Activated naive CD8-positive, alpha-beta T cell treated with anti-CD3 and anti-CD28 coated beads for 36 hours (primary cell): ENCODE measurements around the gene CADM2. TPM values are rescaled to one million over a fixed set of nuclear protein-coding genes. Genes with fewer than 3 reads are reported as not detected.
"Not testable (repeated sequence)": the region's sequence is repeated elsewhere in the genome, so short reads cannot be mapped to it uniquely, and the experiment has no call there.

Experiments used
- DNase-seq: peaks from one replicate; pipeline ENCODE4 v3.0.0; 2021
- H3K27ac Mint-ChIP-seq: one replicate; pipeline ENCODE4 v1.8.0; 2022; ENCODE audit warnings: mild to moderate bottlenecking, moderate library complexity, mixed read lengths
- H3K27me3 Mint-ChIP-seq: one replicate; pipeline ENCODE4 v1.8.0; 2022; ENCODE audit warnings: mild to moderate bottlenecking, mixed read lengths
- H3K36me3 Mint-ChIP-seq: one replicate; pipeline ENCODE4 v1.8.0; 2021; ENCODE audit warnings: mild to moderate bottlenecking, mixed read lengths
- H3K4me1 Mint-ChIP-seq: one replicate; pipeline ENCODE4 v1.8.0; 2021; ENCODE audit warnings: mixed read lengths
- H3K4me3 Mint-ChIP-seq: one replicate; pipeline ENCODE4 v1.8.0; 2022; ENCODE audit warnings: mild to moderate bottlenecking, moderate library complexity, mixed read lengths
- H3K9me3 Mint-ChIP-seq: one replicate; pipeline ENCODE4 v1.8.0; 2022; ENCODE audit warnings: mixed read lengths
- total RNA-seq, 2 experiments: library from RNA; stranded (reverse); gene quantifications; one replicate each; pipeline ENCODE4 v1.2.3, GENCODE V29; 2021

CADM2 gene
- total RNA-seq, 2 experiments from 2014 or later = 0.21 to 0.40 TPM

DNA sequence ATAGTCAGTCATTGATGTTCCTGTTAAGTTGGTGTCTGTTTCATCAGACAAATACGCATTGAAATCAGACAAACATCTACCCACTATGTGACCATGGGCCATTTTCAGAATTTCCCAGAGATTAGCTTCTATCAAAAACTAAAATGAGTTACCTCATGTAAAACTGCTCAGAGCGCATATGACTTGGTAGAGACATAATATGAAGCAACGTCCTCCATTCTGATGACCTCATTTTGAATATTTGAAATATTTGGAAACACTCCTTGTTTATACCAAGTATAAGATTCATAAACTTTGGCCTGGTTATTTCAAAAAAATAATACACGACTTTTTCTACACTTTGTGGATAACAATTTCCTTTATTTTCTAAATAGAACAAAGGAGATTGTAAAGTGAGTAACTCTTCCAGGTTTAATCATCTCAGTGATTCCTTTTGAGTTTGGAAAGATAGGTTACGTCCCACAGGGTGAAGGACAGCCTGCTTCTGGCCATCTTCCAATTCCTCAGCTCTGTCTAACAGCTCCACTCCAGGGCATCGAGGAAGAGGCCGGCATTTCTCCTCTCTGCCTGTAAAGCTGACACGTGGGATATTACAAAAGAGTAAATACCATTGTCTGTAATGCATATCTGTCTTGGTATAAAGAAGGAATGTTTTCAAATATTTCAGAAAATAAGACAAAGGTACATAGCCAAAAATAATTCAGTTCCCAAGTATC is 122.6 kb downstream of the CADM2 start:
- no peak overlapping the region for H3K4me3 Mint-ChIP-seq
- peaks cover 1% of the 10 kb centered on the region for H3K9me3 Mint-ChIP-seq
- H3K4me1 Mint-ChIP-seq = no peaks in the 10 kb centered on the region
- DNase-seq = no peak
- H3K27me3 Mint-ChIP-seq = no peaks in the 10 kb centered on the region
- H3K36me3 Mint-ChIP-seq = no peaks in the 10 kb centered on the region
- no peak overlapping the region for H3K27ac Mint-ChIP-seq

DNA sequence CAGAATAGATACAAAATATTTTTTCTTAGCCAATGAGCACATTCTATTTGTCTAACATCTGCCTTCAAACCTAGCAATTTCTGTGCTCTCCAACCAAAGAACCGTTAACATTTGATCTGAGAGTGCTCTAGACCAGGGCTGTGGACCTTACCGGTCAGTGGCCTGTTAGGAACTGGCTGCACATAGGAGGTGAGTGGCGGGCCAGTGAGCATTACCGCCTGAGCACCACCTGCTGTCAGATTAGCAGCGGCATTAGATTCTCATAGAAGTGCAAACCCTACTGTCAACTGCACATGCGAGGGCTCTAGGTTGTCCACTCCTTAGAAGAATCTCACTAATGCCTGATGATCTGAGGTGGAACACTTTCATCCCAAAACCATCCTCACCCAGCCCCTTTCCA is 131.7 kb downstream of the CADM2 start:
- no peak for DNase-seq
- H3K4me1 Mint-ChIP-seq = no peaks in the 10 kb centered on the region
- H3K27me3 Mint-ChIP-seq = no peaks in the 10 kb centered on the region
- H3K4me3 Mint-ChIP-seq = no peak overlapping the region
- no peak overlapping the region for H3K27ac Mint-ChIP-seq
- peaks cover 2% of the 10 kb centered on the region for H3K9me3 Mint-ChIP-seq
- H3K36me3 Mint-ChIP-seq = no peaks in the 10 kb centered on the region

DNA sequence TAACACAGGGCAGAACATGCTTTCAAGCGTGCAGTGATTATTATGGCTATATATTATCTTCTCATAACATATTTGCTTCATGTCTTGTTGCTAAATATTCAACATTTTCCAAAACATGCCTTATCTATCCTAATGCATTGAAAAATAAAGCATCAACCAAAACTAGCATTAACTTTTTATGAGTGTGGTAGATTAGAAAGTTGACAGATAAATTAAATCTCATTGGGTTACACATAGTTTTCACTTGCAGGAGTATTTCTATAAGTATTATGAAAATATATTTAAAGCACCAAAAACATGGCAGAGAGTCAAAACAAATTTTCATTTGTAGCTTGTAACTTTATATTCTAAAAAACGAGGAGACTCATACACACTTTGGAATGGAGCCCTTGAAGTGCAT is 141.5 kb downstream of the CADM2 start:
- DNase-seq = no peak
- H3K36me3 Mint-ChIP-seq = no peaks in the 10 kb centered on the region
- no peak overlapping the region for H3K27ac Mint-ChIP-seq
- no peak overlapping the region for H3K4me3 Mint-ChIP-seq
- H3K4me1 Mint-ChIP-seq = no peaks in the 10 kb centered on the region
- H3K27me3 Mint-ChIP-seq = no peaks in the 10 kb centered on the region
- H3K9me3 Mint-ChIP-seq = peaks cover 1% of the 10 kb centered on the region

DNA sequence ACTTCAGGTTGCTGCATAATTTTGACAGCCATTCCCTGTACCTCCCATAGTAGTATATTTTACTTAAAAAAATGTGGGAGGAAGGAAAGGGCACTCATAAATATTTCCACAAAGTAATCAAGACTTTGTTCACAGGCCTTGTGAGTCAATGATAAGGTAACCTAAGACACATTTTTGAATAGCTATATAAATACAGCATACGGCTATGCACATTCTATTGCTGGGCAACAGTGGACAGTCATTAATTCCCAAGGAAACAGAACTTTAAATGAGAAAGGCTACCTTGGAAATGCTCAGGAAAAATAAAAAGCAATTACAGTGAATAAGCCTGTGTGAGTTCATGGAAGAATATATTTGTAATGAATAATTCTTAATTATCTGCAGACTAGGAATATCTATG is 144.0 kb downstream of the CADM2 start:
- Mint-ChIP-seq H3K9me3 (peaks cover 1% of the 10 kb centered on the region), H3K4me1 (no peaks in the 10 kb centered on the region), H3K27ac (no peak overlapping the region), H3K4me3 (no peak overlapping the region), H3K27me3 (no peaks in the 10 kb centered on the region), H3K36me3 (no peaks in the 10 kb centered on the region)
- no peak for DNase-seq

DNA sequence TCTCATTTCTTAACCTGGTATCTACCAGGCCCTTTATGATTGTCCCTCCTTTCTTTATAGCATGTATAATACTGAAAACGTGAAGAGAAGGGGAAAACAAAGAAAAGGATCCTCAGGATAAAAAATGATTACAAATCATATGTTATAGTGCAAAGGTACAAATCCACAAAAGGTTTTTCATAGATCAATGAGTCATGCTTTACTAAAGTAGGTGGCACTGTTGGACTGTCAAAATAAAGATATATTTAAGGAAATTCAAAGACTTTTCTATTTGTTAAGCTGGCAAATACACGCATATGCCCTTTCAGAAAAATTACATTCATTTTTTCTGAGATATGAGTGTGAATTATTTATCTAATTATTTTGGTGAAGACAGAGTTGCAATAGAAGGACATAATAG is 151.6 kb downstream of the CADM2 start:
- no peak overlapping the region for H3K4me3 Mint-ChIP-seq
- no peaks in the 10 kb centered on the region for H3K27me3 Mint-ChIP-seq
- H3K27ac Mint-ChIP-seq = no peak overlapping the region
- no peaks in the 10 kb centered on the region for H3K36me3 Mint-ChIP-seq
- no peaks in the 10 kb centered on the region for H3K9me3 Mint-ChIP-seq
- DNase-seq = no peak
- H3K4me1 Mint-ChIP-seq = no peaks in the 10 kb centered on the region

DNA sequence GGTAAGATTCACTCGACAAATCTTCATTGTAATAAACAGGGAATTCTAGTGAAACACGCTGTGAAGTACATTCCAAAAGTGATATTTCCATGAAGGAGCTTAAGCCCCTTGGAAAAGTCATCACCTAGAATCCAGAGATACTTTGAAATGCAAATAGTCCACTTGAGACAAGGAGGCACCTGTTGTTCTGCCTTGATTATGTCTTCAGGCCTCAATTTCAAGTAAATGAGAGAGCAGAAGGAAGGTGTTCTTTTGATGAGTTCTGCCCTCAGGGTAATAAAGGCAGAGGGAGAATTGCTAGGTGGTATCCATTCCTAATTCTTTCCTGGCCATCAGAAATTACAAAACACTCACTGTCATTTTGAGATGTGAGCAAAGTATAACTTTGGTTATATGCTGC is 162.1 kb downstream of the CADM2 start:
- H3K9me3 Mint-ChIP-seq = peaks cover 4% of the 10 kb centered on the region
- H3K27ac Mint-ChIP-seq = no peak overlapping the region
- no peaks in the 10 kb centered on the region for H3K4me1 Mint-ChIP-seq
- H3K36me3 Mint-ChIP-seq = no peaks in the 10 kb centered on the region
- no peak for DNase-seq
- H3K4me3 Mint-ChIP-seq = no peak overlapping the region
- H3K27me3 Mint-ChIP-seq = no peaks in the 10 kb centered on the region

DNA sequence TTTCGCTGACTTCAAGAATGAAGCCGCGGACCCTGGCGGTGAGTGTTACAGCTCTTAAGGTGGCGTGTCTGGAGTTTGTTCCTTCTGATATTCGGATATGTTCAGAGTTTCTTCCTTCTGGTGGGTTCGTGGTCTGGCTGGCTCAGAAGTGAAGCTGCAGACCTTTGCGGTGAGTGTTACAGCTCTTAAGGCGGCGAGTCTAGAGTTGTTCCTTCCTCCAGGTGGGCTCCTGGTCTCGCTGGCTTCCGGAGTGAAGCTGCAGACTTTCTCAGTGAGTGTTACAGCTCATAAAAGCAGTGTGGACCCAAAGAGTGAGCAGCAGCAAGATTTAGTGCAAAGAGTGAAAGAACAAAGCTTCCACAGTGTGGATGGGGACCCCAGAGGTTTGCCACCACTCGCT is 174.1 kb downstream of the CADM2 start:
- DNase-seq, H3K27me3 Mint-ChIP-seq, H3K4me3 Mint-ChIP-seq, H3K27ac Mint-ChIP-seq, H3K9me3 Mint-ChIP-seq, H3K36me3 Mint-ChIP-seq, H3K4me1 Mint-ChIP-seq: not testable (repeated sequence)

DNA sequence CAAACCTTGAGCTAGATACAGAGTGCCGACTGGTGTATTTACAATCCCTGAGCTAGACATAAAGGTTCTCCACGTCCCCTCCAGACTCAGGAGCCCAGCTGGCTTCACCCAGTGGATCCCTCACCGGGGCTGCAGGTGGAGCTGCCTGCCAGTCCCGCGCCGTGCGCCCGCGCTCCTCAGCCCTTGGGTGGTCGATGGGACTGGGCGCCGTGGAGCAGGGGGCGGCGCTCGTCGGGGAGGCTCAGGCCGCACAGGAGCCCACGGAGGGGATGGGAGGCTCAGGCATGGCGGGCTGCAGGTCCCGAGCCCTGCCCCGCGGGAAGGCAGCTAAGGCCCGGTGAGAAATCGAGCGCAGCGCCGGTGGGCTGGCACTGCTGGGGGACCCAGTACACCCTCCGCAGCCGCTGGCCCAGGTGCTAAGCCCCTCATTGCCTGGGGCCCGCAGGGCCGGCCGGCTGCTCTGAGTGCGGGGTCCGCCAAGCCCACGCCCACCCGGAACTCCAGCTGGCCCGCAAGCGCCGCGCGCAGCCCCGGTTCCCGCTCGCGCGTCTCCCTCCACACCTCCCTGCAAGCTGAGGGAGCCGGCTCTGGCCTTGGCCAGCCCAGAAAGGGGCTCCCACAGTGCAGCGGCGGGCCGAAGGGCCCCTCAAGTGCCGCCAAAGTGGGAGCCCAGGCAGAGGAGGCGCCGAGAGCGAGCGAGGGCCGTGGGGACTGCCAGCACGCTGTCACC is 175.1 kb downstream of the CADM2 start:
- H3K27ac Mint-ChIP-seq, DNase-seq, H3K4me1 Mint-ChIP-seq, H3K4me3 Mint-ChIP-seq, H3K27me3 Mint-ChIP-seq, H3K9me3 Mint-ChIP-seq, H3K36me3 Mint-ChIP-seq: not testable (repeated sequence)

DNA sequence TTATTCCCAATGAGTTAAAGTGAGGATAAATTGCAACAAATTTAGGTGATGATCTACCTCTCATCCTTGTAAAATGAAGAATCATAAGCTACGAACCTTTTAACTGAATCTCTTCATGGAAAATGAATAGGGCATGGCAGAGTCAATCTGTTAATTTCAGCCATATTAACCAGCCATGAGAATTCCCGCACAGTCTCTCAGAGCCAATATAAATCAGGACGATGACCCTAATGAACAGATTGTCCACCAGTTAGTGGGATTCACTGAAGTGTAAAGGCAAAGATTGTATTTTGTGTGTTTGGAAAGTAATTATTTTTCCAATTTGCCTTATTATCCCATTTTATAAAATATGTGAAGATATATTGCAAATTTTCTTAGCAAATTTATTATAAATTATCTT is 183.8 kb downstream of the CADM2 start:
- no peaks in the 10 kb centered on the region for H3K9me3 Mint-ChIP-seq
- no peak overlapping the region for H3K4me3 Mint-ChIP-seq
- no peaks in the 10 kb centered on the region for H3K4me1 Mint-ChIP-seq
- DNase-seq = no peak
- no peaks in the 10 kb centered on the region for H3K36me3 Mint-ChIP-seq
- H3K27me3 Mint-ChIP-seq = no peaks in the 10 kb centered on the region
- H3K27ac Mint-ChIP-seq = no peak overlapping the region

DNA sequence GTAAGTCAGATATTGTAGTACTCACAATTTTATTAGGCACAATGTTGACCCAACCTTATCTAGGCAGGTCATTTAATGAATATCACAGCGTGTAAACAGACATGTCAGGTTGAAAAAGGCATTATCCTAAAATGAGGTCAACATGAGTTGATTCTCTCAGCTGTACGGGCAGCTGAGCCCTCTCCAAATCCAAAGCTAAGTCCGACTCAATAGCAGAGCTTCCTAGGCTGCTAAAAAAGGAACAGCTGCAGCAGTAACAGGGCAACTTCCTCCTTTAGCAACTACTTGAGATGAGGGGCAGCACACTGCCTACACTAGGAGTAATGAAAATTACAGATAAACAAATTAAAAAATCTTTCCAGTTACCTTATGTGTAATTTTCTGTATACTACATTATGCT is 189.2 kb downstream of the CADM2 start:
- no peaks in the 10 kb centered on the region for H3K27me3 Mint-ChIP-seq
- H3K4me1 Mint-ChIP-seq = no peaks in the 10 kb centered on the region
- H3K27ac Mint-ChIP-seq = no peak overlapping the region
- no peak overlapping the region for H3K4me3 Mint-ChIP-seq
- no peak for DNase-seq
- H3K36me3 Mint-ChIP-seq = no peaks in the 10 kb centered on the region
- H3K9me3 Mint-ChIP-seq = no peaks in the 10 kb centered on the region

DNA sequence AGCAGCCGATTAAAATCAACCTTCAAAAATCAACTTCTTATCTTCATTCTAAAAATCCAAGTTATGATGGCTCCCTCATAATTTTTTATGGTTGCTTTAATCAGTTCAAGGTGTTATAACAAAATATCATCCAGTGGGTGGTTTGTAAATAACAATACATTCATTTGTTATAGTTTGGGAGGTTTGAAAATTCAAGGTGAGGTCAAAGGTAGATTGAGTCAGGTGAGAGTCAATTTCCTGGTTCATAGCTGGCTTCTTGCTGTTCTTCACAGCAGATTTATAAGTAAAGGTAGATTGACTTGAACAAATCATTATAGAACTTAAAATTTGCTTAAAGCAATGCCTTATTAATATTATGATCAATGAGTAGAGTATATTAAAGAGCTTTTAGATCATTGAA is 192.8 kb downstream of the CADM2 start:
- no peak overlapping the region for H3K4me3 Mint-ChIP-seq
- no peaks in the 10 kb centered on the region for H3K27me3 Mint-ChIP-seq
- no peak overlapping the region for H3K27ac Mint-ChIP-seq
- no peaks in the 10 kb centered on the region for H3K4me1 Mint-ChIP-seq
- H3K36me3 Mint-ChIP-seq = no peaks in the 10 kb centered on the region
- H3K9me3 Mint-ChIP-seq = peaks cover 2% of the 10 kb centered on the region
- no peak for DNase-seq

DNA sequence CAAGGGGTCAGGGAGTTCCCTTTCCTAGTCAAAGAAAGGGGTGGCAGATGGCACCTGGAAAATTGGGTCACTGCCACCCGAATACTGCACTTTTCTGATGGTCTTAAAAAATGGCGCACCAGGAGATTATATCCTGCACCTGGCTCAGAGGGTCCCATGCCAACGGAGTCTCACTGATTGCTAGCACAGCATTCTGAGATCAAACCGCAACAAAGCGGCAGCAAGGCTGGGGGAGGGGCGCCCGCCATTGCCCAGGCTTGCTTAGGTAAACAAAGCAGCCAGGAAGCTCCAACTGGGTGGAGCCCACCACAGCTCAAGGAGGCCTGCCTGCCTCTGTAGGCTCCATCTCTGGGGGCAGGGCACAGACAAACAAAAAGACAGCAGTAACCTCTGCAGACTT is 194.5 kb downstream of the CADM2 start:
- not testable (repeated sequence) for DNase-seq, H3K9me3 Mint-ChIP-seq, H3K27me3 Mint-ChIP-seq, H3K4me3 Mint-ChIP-seq, H3K4me1 Mint-ChIP-seq, H3K27ac Mint-ChIP-seq, H3K36me3 Mint-ChIP-seq

DNA sequence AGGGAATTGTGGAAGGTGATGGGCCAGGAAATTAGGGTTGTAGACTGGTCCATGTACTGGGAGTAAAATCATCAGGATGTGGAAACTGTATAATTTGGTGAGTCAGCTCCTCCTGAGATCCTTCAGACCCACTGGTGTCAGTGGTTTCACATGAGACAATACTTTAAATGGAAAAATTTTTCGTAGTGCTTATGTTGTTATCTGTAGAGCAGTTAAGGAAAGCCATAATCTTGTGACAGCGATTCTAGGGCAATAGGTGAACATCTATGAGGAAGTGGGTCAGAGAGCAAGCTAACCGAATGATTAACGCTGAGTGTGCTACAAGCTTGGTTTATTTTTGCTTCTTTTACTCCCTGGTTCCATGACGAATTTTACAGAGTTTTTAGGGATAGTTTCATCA is 200.6 kb downstream of the CADM2 start:
- Mint-ChIP-seq H3K36me3 (no peaks in the 10 kb centered on the region), H3K4me1 (no peaks in the 10 kb centered on the region), H3K9me3 (peaks cover 7% of the 10 kb centered on the region), H3K27ac (no peak overlapping the region), H3K27me3 (no peaks in the 10 kb centered on the region), H3K4me3 (no peak overlapping the region)
- no peak for DNase-seq

DNA sequence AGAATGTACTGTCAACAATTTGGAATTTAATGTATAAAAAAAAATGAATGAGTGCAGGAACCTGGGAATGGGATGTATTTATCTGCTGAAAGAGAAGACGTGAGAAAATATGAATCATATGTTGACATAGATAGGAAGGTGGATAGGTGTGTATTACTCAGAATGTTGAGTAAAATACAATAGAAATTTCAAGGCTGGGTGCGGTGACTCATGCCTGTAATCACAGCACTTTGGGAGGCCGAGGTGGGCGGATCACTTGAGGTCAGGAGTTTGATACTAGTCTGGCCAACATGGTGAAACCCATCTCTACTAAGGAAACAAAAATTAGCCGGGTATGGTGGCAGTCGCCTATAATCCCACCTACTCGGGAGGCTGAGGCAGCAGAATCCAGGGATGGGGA is 202.8 kb downstream of the CADM2 start:
- H3K9me3 Mint-ChIP-seq = peaks cover 6% of the 10 kb centered on the region
- H3K27ac Mint-ChIP-seq = no peak overlapping the region
- no peak for DNase-seq
- H3K4me3 Mint-ChIP-seq = no peak overlapping the region
- no peaks in the 10 kb centered on the region for H3K27me3 Mint-ChIP-seq
- H3K36me3 Mint-ChIP-seq = no peaks in the 10 kb centered on the region
- H3K4me1 Mint-ChIP-seq = no peaks in the 10 kb centered on the region

DNA sequence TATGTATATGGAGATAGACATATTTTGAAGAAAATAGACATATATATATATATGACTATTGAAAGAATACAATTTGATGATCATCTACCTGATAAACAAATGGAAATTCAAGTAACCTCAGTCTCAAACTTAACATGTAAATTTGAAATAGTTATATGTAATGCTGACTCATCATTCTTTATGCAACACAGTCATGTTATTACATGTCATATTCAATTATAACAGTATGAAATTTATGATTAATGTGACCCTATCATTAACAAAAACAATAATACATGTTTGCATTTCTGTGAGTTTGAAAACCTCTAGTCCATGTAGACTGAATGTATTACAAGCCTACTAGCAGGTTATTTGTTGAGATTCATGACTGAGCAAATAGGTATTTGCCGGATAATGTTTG is 204.1 kb downstream of the CADM2 start:
- peaks cover 6% of the 10 kb centered on the region for H3K9me3 Mint-ChIP-seq
- no peaks in the 10 kb centered on the region for H3K27me3 Mint-ChIP-seq
- no peak overlapping the region for H3K27ac Mint-ChIP-seq
- DNase-seq = no peak
- H3K4me3 Mint-ChIP-seq = no peak overlapping the region
- H3K4me1 Mint-ChIP-seq = no peaks in the 10 kb centered on the region
- no peaks in the 10 kb centered on the region for H3K36me3 Mint-ChIP-seq

DNA sequence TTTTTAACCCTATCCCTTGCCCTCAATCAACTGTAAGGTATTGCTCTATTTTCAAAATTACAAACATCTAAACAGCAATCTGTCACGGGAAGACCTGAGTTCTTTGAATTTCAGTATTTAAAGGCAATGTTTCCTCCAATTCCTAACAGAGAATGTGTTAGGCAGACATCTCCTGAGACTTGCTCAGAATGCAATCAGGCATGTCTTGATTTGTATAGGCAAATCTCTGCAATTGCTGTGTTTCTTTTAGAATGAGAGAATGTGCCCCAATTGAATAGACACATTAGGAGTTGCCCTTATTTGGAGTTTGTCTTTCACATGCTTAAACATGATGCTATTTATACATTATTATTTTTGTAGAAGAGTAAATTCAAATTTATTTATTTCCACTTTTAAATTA is 205.6 kb downstream of the CADM2 start:
- Mint-ChIP-seq H3K9me3 (peaks cover 1% of the 10 kb centered on the region), H3K36me3 (no peaks in the 10 kb centered on the region), H3K4me1 (no peaks in the 10 kb centered on the region), H3K4me3 (no peak overlapping the region), H3K27me3 (no peaks in the 10 kb centered on the region), H3K27ac (no peak overlapping the region)
- no peak for DNase-seq
